Panc1 (cell line): ENCODE measurements around the gene KLHL15. TPM values are rescaled to one million over a fixed set of nuclear protein-coding genes. Genes with fewer than 3 reads are reported as not detected.

Experiments
- ATAC-seq: fragments of 200-7000 bp; cut with Tn5 transposase; 2 replicates; pipeline ENCODE4 v1.9.1; 2020; ENCODE audit warnings: mild to moderate bottlenecking, moderate library complexity
- BruUV-seq: library from RNA; stranded (reverse); fragments of 400-500 nt; replicated peaks from 2 replicates; lab custom pipeline; 2021; lab: Mats Ljungman, UMichigan
- CTCF ChIA-PET: fragments of 300-600 bp; sonication (Branson Sonifier 250); formaldehyde crosslinking; loops from one replicate; lab custom pipeline; 2022; ENCODE audit warnings: antibody characterized with exemption; lab: Charles Lee
- POLR2A ChIA-PET: fragments of 300-600 bp; sonication (Branson Sonifier 250); formaldehyde crosslinking; loops from one replicate; lab custom pipeline; 2022; ENCODE audit warnings: antibody characterized with exemption; lab: Charles Lee
- DNase-seq: peaks from one replicate; pipeline ENCODE4 v3.0.0-alpha.2; 2010; ENCODE audit warnings: low read depth, low spot score
- H3K27ac ChIP-seq: 2 replicates; pipeline ENCODE4 v1.5.1; 2011; ENCODE audit warnings: mild to moderate bottlenecking, low read length, inconsistent platforms
- H3K27me3 ChIP-seq: fragments of 200-500 bp; sonication (Bioruptor generic); 2 replicates; pipeline ENCODE4 v1.6.0; 2014; ENCODE audit warnings: low read length, inconsistent platforms; ENCODE audit not compliant: control insufficient read depth, insufficient read depth
- H3K36me3 ChIP-seq: fragments of 200-500 bp; sonication (Bioruptor generic); 2 replicates; pipeline ENCODE4 v1.5.1; 2014; ENCODE audit warnings: inconsistent platforms, mild to moderate bottlenecking, low read length, moderate library complexity; ENCODE audit not compliant: control insufficient read depth, insufficient read depth
- H3K4me1 ChIP-seq: 2 replicates; pipeline ENCODE4 v1.5.1; 2011; ENCODE audit warnings: inconsistent platforms, mild to moderate bottlenecking, low read length, moderate library complexity; ENCODE audit not compliant: control insufficient read depth, insufficient read depth
- H3K4me3 ChIP-seq, 2 experiments: 2 replicates each; pipeline ENCODE4 v1.5.1; 2011 to 2012; ENCODE audit warnings: low read depth in 2 of 2, low read length in 2 of 2, mild to moderate bottlenecking in 2 of 2, inconsistent platforms in 1 of 2, moderate library complexity in 1 of 2
- H3K9me3 ChIP-seq: fragments of 200-500 bp; sonication (Bioruptor generic); 2 replicates; pipeline ENCODE4 v1.5.1; 2014; ENCODE audit warnings: low read depth, mild to moderate bottlenecking, inconsistent platforms, low read length, moderate library complexity; ENCODE audit not compliant: control insufficient read depth, insufficient read depth
- POLR2AphosphoS5 ChIP-seq: IDR thresholded peaks from 2 replicates; pipeline ENCODE4 v1.6.1; 2012; ENCODE audit warnings: mild to moderate bottlenecking, low read depth, low read length, moderate library complexity
- SIN3A ChIP-seq: IDR thresholded peaks from 2 replicates; pipeline ENCODE4 v1.6.1; 2012; ENCODE audit warnings: low read depth, mild to moderate bottlenecking, low read length, moderate library complexity, borderline replicate concordance; ENCODE audit not compliant: insufficient read depth
- TCF7L2 ChIP-seq: IDR thresholded peaks from 2 replicates; pipeline ENCODE4 v1.6.1; 2011; ENCODE audit warnings: mild to moderate bottlenecking, low read depth, low read length, inconsistent platforms
- in situ Hi-C: cut with HindIII; loops from 2 replicates; pipeline ENCODE4 v1.10.0; 2016; ENCODE audit warnings: low sequenced_read_pairs, low pct_unique_long_range_greater_than_20kb
- intact Hi-C: fragments of 100-400 bp; cut with micrococcal nuclease; formaldehyde crosslinking; loops from one replicate; pipeline ENCODE4 v1.10.0; 2022; ENCODE audit not compliant: unreplicated experiment
- total RNA-seq: library from RNA; stranded (reverse); gene quantifications from one replicate; pipeline ENCODE4 v1.2.1, GENCODE V29; 2021; ENCODE audit not compliant: unreplicated experiment
- TF ChIP-seq, protein P1 (sequence below): fragments of 450-650 bp; IDR thresholded peaks from 2 replicates; pipeline ENCODE4 v1.5.1; 2017; ENCODE audit warnings: mild to moderate bottlenecking
- TF ChIP-seq, protein P2 (sequence below), 2 experiments: IDR thresholded peaks; 2 replicates each; pipeline ENCODE4 v1.6.1; 2011 to 2012; ENCODE audit warnings: low read depth in 2 of 2, control low read depth in 1 of 2, low read length in 1 of 2, mild to moderate bottlenecking in 1 of 2, moderate library complexity in 1 of 2; ENCODE audit not compliant: insufficient read depth in 1 of 2

KLHL15 gene
- total RNA-seq, 1 experiment from 2014 or later = 9.6 TPM

DNA sequence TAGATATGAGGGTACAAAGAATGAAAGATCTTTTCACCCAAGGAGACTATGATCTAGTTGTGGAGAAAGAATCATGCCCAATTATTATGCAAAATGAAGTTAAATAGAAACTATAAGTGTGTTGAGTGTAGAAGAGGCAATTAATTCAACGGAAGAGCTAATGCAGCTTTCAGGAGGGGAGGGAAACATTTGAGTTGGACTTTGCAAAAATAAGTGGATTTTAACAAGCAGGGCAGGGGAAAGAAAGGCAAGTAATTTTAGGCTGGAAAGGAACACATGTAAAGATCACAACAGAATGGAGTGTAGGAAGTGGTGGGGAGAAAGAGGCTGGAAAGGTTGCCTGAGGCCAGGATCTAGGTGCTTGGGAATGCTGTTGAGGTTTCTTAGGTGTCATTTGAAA, 44.1 kb downstream of the KLHL15 start:
- intact Hi-C loops (no loop called here), in situ Hi-C loops (no loop called here)
- Histone ChIP-seq H3K9me3 (no peaks in the 10 kb centered on the region), H3K4me3 (no peak overlapping the region), H3K4me1 (no peaks in the 10 kb centered on the region), H3K27ac (no peak overlapping the region), H3K27me3 (no peaks in the 10 kb centered on the region), H3K36me3 (peaks cover 4% of the 10 kb centered on the region; the same call in 1 of the 2 replicates)
- BruUV-seq = no TSS peak
- ATAC-seq (no peak), DNase-seq (no peak)
- CTCF ChIA-PET = no interaction called here
- TF ChIP-seq TCF7L2 (no peak), POLR2AphosphoS5 (no peak), SIN3A (no peak)
- TF ChIP-seq, protein P1, sequence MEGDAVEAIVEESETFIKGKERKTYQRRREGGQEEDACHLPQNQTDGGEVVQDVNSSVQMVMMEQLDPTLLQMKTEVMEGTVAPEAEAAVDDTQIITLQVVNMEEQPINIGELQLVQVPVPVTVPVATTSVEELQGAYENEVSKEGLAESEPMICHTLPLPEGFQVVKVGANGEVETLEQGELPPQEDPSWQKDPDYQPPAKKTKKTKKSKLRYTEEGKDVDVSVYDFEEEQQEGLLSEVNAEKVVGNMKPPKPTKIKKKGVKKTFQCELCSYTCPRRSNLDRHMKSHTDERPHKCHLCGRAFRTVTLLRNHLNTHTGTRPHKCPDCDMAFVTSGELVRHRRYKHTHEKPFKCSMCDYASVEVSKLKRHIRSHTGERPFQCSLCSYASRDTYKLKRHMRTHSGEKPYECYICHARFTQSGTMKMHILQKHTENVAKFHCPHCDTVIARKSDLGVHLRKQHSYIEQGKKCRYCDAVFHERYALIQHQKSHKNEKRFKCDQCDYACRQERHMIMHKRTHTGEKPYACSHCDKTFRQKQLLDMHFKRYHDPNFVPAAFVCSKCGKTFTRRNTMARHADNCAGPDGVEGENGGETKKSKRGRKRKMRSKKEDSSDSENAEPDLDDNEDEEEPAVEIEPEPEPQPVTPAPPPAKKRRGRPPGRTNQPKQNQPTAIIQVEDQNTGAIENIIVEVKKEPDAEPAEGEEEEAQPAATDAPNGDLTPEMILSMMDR = no peak
- TF ChIP-seq, protein P2, sequence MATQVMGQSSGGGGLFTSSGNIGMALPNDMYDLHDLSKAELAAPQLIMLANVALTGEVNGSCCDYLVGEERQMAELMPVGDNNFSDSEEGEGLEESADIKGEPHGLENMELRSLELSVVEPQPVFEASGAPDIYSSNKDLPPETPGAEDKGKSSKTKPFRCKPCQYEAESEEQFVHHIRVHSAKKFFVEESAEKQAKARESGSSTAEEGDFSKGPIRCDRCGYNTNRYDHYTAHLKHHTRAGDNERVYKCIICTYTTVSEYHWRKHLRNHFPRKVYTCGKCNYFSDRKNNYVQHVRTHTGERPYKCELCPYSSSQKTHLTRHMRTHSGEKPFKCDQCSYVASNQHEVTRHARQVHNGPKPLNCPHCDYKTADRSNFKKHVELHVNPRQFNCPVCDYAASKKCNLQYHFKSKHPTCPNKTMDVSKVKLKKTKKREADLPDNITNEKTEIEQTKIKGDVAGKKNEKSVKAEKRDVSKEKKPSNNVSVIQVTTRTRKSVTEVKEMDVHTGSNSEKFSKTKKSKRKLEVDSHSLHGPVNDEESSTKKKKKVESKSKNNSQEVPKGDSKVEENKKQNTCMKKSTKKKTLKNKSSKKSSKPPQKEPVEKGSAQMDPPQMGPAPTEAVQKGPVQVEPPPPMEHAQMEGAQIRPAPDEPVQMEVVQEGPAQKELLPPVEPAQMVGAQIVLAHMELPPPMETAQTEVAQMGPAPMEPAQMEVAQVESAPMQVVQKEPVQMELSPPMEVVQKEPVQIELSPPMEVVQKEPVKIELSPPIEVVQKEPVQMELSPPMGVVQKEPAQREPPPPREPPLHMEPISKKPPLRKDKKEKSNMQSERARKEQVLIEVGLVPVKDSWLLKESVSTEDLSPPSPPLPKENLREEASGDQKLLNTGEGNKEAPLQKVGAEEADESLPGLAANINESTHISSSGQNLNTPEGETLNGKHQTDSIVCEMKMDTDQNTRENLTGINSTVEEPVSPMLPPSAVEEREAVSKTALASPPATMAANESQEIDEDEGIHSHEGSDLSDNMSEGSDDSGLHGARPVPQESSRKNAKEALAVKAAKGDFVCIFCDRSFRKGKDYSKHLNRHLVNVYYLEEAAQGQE (IDR thresholded peaks at IDR 0.05; ENCODE audit: insufficient read depth in 1 of 2, low read depth in 2 of 2, low read length in 1 of 2) = no peak
- POLR2A ChIA-PET = interaction anchor here (0.6 kb wide), 1 partner anchor 196 kb away, joined by 4 read pairs; no protein-coding TSS in a partner anchor

DNA sequence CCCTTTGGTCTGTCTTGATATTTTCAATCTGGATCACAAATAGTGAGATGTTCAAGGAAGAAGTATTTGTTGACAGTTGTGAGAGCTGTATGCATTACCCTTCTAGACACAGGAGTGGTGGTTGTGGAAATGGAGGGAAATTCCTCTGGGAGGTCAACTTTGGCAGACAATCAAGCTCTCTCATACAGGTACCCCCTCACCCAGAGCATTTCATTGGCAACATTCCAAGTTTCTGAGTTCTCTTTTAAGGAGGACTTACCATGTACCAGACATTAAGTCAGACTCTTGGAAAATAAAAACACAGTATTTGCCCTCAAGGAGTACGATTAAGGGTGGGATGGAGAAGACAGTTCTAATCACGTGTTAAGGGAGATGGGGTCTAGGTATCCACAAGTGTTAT, 45.3 kb downstream of the KLHL15 start:
- H3K27me3 ChIP-seq = no peaks in the 10 kb centered on the region
- H3K4me3 ChIP-seq = no peak overlapping the region
- intact Hi-C loops = no loop called here
- H3K4me1 ChIP-seq = no peaks in the 10 kb centered on the region
- no peak overlapping the region for H3K27ac ChIP-seq
- no peak for DNase-seq
- in situ Hi-C loops = no loop called here
- no peak for TF ChIP-seq TCF7L2
- TF ChIP-seq POLR2AphosphoS5 = no peak
- TF ChIP-seq, protein P1 = no peak
- no peak for TF ChIP-seq SIN3A
- TF ChIP-seq, protein P2 (IDR thresholded peaks at IDR 0.05; ENCODE audit: insufficient read depth in 1 of 2, low read depth in 2 of 2, low read length in 1 of 2) = no peak
- no peak for ATAC-seq
- no peaks in the 10 kb centered on the region for H3K9me3 ChIP-seq
- H3K36me3 ChIP-seq = no peaks in the 10 kb centered on the region; the same call in 1 of the 2 replicates
- ChIA-PET POLR2A (no interaction called here), CTCF (no interaction called here)
- no TSS peak for BruUV-seq
